ENCODE data around the gene S1PR5.

Gene S1PR5

GRCh38 chr19:10514211-10515145 lies 2.8 kb downstream of the S1PR5 start:
- H3K27ac ChIP-seq (ENCODE audit: low read length), result no peak overlapping the region
- no peak overlapping the region for H3K9ac ChIP-seq (ENCODE audit: low read depth, low read length)
- no peak overlapping the region for H3K4me2 ChIP-seq (ENCODE audit: insufficient read depth, low read length)
- no peaks in the 10 kb centered on the region for H3K4me1 ChIP-seq (ENCODE audit: insufficient read depth, low read length)
- H3K27me3 ChIP-seq (ENCODE audit: insufficient read depth, low read length, poor library complexity), result no peaks in the 10 kb centered on the region
- H3K79me2 ChIP-seq (ENCODE audit: insufficient read depth, low read length), result no peaks in the 10 kb centered on the region
- H3K9me3 ChIP-seq (ENCODE audit: insufficient read depth, low read length, severe bottlenecking), result no peaks in the 10 kb centered on the region
- H2AFZ ChIP-seq (ENCODE audit: low read depth, low read length), result no peak overlapping the region
- H4K20me1 ChIP-seq (ENCODE audit: insufficient read depth, low read length), result no peaks in the 10 kb centered on the region
- ATAC-seq (ENCODE audit: insufficient read depth, low read depth), result no peak
- TF ChIP-seq CTCF (IDR thresholded peaks at IDR 0.05; ENCODE audit: borderline replicate concordance, extremely low read depth, low read length, poor library complexity, severe bottlenecking), result no peak
- TF ChIP-seq EZH2 (IDR thresholded peaks at IDR 0.05; ENCODE audit: borderline replicate concordance, low read depth, low read length, severe bottlenecking), result no peak
- no peak overlapping the region for H3K4me3 ChIP-seq (ENCODE audit: low read depth in 1 of 2, low read length in 2 of 2)
- H3K36me3 ChIP-seq (ENCODE audit: insufficient read depth, low read length), result no peaks in the 10 kb centered on the region
- no peak for DNase-seq

GRCh38 chr19:10513223-10513622 lies 4.0 kb downstream of the S1PR5 start:
- peaks cover 7% of the 10 kb centered on the region for H3K4me1 ChIP-seq (ENCODE audit: insufficient read depth, low read length)
- H3K27ac ChIP-seq (ENCODE audit: low read length), result no peak overlapping the region
- H4K20me1 ChIP-seq (ENCODE audit: insufficient read depth, low read length), result no peaks in the 10 kb centered on the region
- no peaks in the 10 kb centered on the region for H3K27me3 ChIP-seq (ENCODE audit: insufficient read depth, low read length, poor library complexity)
- TF ChIP-seq CTCF (IDR thresholded peaks at IDR 0.05; ENCODE audit: borderline replicate concordance, extremely low read depth, low read length, poor library complexity, severe bottlenecking) (no peak), EZH2 (IDR thresholded peaks at IDR 0.05; ENCODE audit: borderline replicate concordance, low read depth, low read length, severe bottlenecking) (no peak)
- ATAC-seq (ENCODE audit: insufficient read depth, low read depth) (no peak), DNase-seq (no peak)
- no peaks in the 10 kb centered on the region for H3K9me3 ChIP-seq (ENCODE audit: insufficient read depth, low read length, severe bottlenecking)
- H3K36me3 ChIP-seq (ENCODE audit: insufficient read depth, low read length), result no peaks in the 10 kb centered on the region
- no peak overlapping the region for H3K9ac ChIP-seq (ENCODE audit: low read depth, low read length)
- H3K4me2 ChIP-seq (ENCODE audit: insufficient read depth, low read length), result no peak overlapping the region
- H2AFZ ChIP-seq (ENCODE audit: low read depth, low read length), result no peak overlapping the region
- no peak overlapping the region for H3K4me3 ChIP-seq (ENCODE audit: low read depth in 1 of 2, low read length in 2 of 2)
- no peaks in the 10 kb centered on the region for H3K79me2 ChIP-seq (ENCODE audit: insufficient read depth, low read length)

GRCh38 chr19:10510301-10510802 lies 6.9 kb downstream of the S1PR5 start:
- H3K27ac ChIP-seq (ENCODE audit: low read length), result no peak overlapping the region
- no peak overlapping the region for H3K9ac ChIP-seq (ENCODE audit: low read depth, low read length)
- peaks cover 10% of the 10 kb centered on the region for H3K4me1 ChIP-seq (ENCODE audit: insufficient read depth, low read length)
- no peak overlapping the region for H2AFZ ChIP-seq (ENCODE audit: low read depth, low read length)
- no peaks in the 10 kb centered on the region for H4K20me1 ChIP-seq (ENCODE audit: insufficient read depth, low read length)
- no peaks in the 10 kb centered on the region for H3K79me2 ChIP-seq (ENCODE audit: insufficient read depth, low read length)
- H3K4me3 ChIP-seq (ENCODE audit: low read depth in 1 of 2, low read length in 2 of 2), result no peak overlapping the region
- TF ChIP-seq EZH2 (IDR thresholded peaks at IDR 0.05; ENCODE audit: borderline replicate concordance, low read depth, low read length, severe bottlenecking) (no peak), CTCF (IDR thresholded peaks at IDR 0.05; ENCODE audit: borderline replicate concordance, extremely low read depth, low read length, poor library complexity, severe bottlenecking) (peak; percentile 65)
- no peak overlapping the region for H3K4me2 ChIP-seq (ENCODE audit: insufficient read depth, low read length)
- H3K9me3 ChIP-seq (ENCODE audit: insufficient read depth, low read length, severe bottlenecking), result no peaks in the 10 kb centered on the region
- ATAC-seq (ENCODE audit: insufficient read depth, low read depth) (no peak), DNase-seq (peak; percentile 47)
- no peaks in the 10 kb centered on the region for H3K36me3 ChIP-seq (ENCODE audit: insufficient read depth, low read length)
- no peaks in the 10 kb centered on the region for H3K27me3 ChIP-seq (ENCODE audit: insufficient read depth, low read length, poor library complexity)
